ENCODE measurements around the gene SLC6A12.
A peak's percentile ranks its signal among the peaks of the same experiment; 100 is the strongest.

SLC6A12 gene

GRCh38 chr12:202081-202731 lies 11.8 kb downstream of the SLC6A12 start:
- Histone ChIP-seq H3K4me1 (ENCODE audit: insufficient read depth, poor library complexity, severe bottlenecking) (no peaks in the 10 kb centered on the region), H3K4me3 (ENCODE audit: severe bottlenecking) (no peak overlapping the region), H3K27ac (ENCODE audit: poor library complexity, severe bottlenecking) (no peak overlapping the region), H3K36me3 (ENCODE audit: low read depth) (no peaks in the 10 kb centered on the region), H3K9me3 (ENCODE audit: severe bottlenecking) (no peaks in the 10 kb centered on the region), H3K27me3 (ENCODE audit: insufficient read depth, poor library complexity, severe bottlenecking) (peaks cover 38% of the 10 kb centered on the region)
- no peak for DNase-seq (ENCODE audit: low spot score)
- TF ChIP-seq, protein P1, sequence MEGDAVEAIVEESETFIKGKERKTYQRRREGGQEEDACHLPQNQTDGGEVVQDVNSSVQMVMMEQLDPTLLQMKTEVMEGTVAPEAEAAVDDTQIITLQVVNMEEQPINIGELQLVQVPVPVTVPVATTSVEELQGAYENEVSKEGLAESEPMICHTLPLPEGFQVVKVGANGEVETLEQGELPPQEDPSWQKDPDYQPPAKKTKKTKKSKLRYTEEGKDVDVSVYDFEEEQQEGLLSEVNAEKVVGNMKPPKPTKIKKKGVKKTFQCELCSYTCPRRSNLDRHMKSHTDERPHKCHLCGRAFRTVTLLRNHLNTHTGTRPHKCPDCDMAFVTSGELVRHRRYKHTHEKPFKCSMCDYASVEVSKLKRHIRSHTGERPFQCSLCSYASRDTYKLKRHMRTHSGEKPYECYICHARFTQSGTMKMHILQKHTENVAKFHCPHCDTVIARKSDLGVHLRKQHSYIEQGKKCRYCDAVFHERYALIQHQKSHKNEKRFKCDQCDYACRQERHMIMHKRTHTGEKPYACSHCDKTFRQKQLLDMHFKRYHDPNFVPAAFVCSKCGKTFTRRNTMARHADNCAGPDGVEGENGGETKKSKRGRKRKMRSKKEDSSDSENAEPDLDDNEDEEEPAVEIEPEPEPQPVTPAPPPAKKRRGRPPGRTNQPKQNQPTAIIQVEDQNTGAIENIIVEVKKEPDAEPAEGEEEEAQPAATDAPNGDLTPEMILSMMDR (IDR thresholded peaks at IDR 0.05; ENCODE audit: poor library complexity, severe bottlenecking), result no peak
- ATAC-seq (ENCODE audit: low read depth), result peak; percentile 33; the same call in 2 of the 3 replicates

DNA sequence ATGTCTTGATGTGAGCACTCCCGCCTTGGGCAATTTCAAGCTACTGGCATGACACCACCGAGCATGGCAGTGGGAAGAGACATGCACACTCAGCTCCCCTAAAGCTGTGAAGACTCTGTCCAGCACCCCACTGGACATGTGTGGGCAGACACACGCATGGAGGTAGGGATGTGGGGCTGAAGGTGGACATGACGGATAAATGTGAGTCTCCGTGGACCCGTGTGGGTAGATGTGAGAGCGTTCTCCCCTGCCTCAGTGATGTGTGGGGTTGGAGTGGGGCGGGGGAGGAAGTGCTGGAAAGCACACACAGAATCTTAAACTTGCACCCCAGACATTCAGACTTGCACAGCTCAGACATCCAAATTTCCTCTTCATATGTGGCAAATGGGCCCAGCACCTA lies 12.6 kb downstream of the SLC6A12 start:
- H3K27ac ChIP-seq (ENCODE audit: poor library complexity, severe bottlenecking), result no peak overlapping the region
- H3K36me3 ChIP-seq (ENCODE audit: low read depth), result no peaks in the 10 kb centered on the region
- no peaks in the 10 kb centered on the region for H3K4me1 ChIP-seq (ENCODE audit: insufficient read depth, poor library complexity, severe bottlenecking)
- ATAC-seq (ENCODE audit: low read depth), result no peak
- no peak overlapping the region for H3K4me3 ChIP-seq (ENCODE audit: severe bottlenecking)
- TF ChIP-seq, protein P1 (IDR thresholded peaks at IDR 0.05; ENCODE audit: poor library complexity, severe bottlenecking), result no peak
- no peak for DNase-seq (ENCODE audit: low spot score)
- H3K27me3 ChIP-seq (ENCODE audit: insufficient read depth, poor library complexity, severe bottlenecking), result peaks cover 38% of the 10 kb centered on the region
- H3K9me3 ChIP-seq (ENCODE audit: severe bottlenecking), result no peaks in the 10 kb centered on the region

GRCh38 chr12:198705-199104 lies 15.3 kb downstream of the SLC6A12 start:
- Histone ChIP-seq H3K4me1 (ENCODE audit: insufficient read depth, poor library complexity, severe bottlenecking) (no peaks in the 10 kb centered on the region), H3K27me3 (ENCODE audit: insufficient read depth, poor library complexity, severe bottlenecking) (peaks cover 24% of the 10 kb centered on the region), H3K4me3 (ENCODE audit: severe bottlenecking) (no peak overlapping the region), H3K27ac (ENCODE audit: poor library complexity, severe bottlenecking) (no peak overlapping the region), H3K9me3 (ENCODE audit: severe bottlenecking) (no peaks in the 10 kb centered on the region), H3K36me3 (ENCODE audit: low read depth) (no peaks in the 10 kb centered on the region)
- DNase-seq (ENCODE audit: low spot score) (no peak), ATAC-seq (ENCODE audit: low read depth) (no peak)
- TF ChIP-seq, protein P1 (IDR thresholded peaks at IDR 0.05; ENCODE audit: poor library complexity, severe bottlenecking), result no peak

GRCh38 chr12:197911-198695 lies 15.9 kb downstream of the SLC6A12 start:
- DNase-seq (ENCODE audit: low spot score) (no peak), ATAC-seq (ENCODE audit: low read depth) (no peak)
- Histone ChIP-seq H3K4me3 (ENCODE audit: severe bottlenecking) (no peak overlapping the region), H3K4me1 (ENCODE audit: insufficient read depth, poor library complexity, severe bottlenecking) (no peaks in the 10 kb centered on the region), H3K9me3 (ENCODE audit: severe bottlenecking) (no peaks in the 10 kb centered on the region), H3K36me3 (ENCODE audit: low read depth) (no peaks in the 10 kb centered on the region), H3K27me3 (ENCODE audit: insufficient read depth, poor library complexity, severe bottlenecking) (peaks cover 20% of the 10 kb centered on the region), H3K27ac (ENCODE audit: poor library complexity, severe bottlenecking) (no peak overlapping the region)
- TF ChIP-seq, protein P1 (IDR thresholded peaks at IDR 0.05; ENCODE audit: poor library complexity, severe bottlenecking), result no peak

DNA sequence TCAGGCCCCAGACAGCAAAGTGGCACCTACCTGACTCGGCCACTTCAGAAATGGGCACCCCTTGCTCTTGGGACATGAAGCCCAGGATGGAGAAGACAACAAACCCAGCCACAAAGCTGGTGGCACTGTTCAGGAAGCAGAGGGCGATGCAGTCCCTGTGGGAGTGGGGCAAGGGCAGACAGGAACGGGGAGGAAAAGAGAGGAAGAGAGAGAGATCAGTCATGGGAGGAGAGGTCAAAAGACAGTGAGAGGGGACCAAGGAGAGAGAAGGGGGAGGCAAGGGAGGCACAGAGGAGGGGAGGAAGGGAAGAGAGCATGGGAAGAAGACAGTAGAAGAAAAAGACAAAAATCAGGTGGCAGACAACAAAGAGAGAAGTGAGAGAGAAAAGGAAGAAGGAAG lies 16.6 kb downstream of the SLC6A12 start:
- H3K27me3 ChIP-seq (ENCODE audit: insufficient read depth, poor library complexity, severe bottlenecking), result peaks cover 14% of the 10 kb centered on the region
- H3K9me3 ChIP-seq (ENCODE audit: severe bottlenecking), result no peaks in the 10 kb centered on the region

More for the DNA sequence above, 16.6 kb downstream of the SLC6A12 start:
- DNase-seq (ENCODE audit: low spot score), result no peak
- no peaks in the 10 kb centered on the region for H3K4me1 ChIP-seq (ENCODE audit: insufficient read depth, poor library complexity, severe bottlenecking)
- ATAC-seq (ENCODE audit: low read depth), result no peak
- no peaks in the 10 kb centered on the region for H3K36me3 ChIP-seq (ENCODE audit: low read depth)
- H3K4me3 ChIP-seq (ENCODE audit: severe bottlenecking), result no peak overlapping the region
- TF ChIP-seq, protein P1 (IDR thresholded peaks at IDR 0.05; ENCODE audit: poor library complexity, severe bottlenecking), result no peak
- no peak overlapping the region for H3K27ac ChIP-seq (ENCODE audit: poor library complexity, severe bottlenecking)

All from RWPE2 (cell line).